H1 (cell line): ENCODE data around the gene SIN3B. TPM values are rescaled to one million over a fixed set of nuclear protein-coding genes. Genes with fewer than 3 reads are reported as not detected.

Experiments
- JUN ChIP-seq: IDR thresholded peaks from 2 replicates; pipeline ENCODE4 v1.6.1; 2011; ENCODE audit warnings: low read depth, mild to moderate bottlenecking, improper control_type of control experiment, low read length
- polyA plus RNA-seq, 7 experiments: library from polyadenylated mRNA; depleted of rRNA in 3 of 7; stranded (reverse) in 5 of 7; unstranded in 2 of 7; fragments of >200 nt in 5 of 7; fragments of 200-250 nt in 2 of 7; gene quantifications; 1 replicate in 5 of 7; 2 replicates in 1 of 7; 4 replicates in 1 of 7; pipeline versions ENCODE4 v1.2.1 to v1.2.3, GENCODE V29; 2011 to 2013; ENCODE audit warnings: missing spikeins in 2 of 7, mixed read lengths in 2 of 7
- total RNA-seq: library from RNA; stranded (reverse); fragmentation: NEBNext Ultra II Directional; extraction: Animal tissue kit (Norgen Biotek cat#: 25700); gene quantifications from 2 replicates; pipeline ENCODE4 v1.2.1, GENCODE V29; 2021

The SIN3B gene
- total and polyA plus RNA-seq, 2 of the 8 experiments (the other 6 are each of a cell fraction or from before 2014, with no cell fraction given), result 29.5 to 71.1 TPM

- no peak for TF ChIP-seq JUN
These were observed 59.6 kb downstream of the SIN3B start, which contains the start of gene F2RL3 (continued) for GRCh38 chr19:16888629-16889365.
